Hematopoietic multipotent progenitor cell treated with erythropoietin and hydrocortisone succinate and interleukin-3 and kit ligand, for 6 days (in vitro differentiated cells): Measurements from ENCODE around the gene CEBPG.

ENCODE experiments used
- DNase-seq: peaks from one replicate; pipeline ENCODE4 v3.0.0-alpha.2; 2015

CEBPG gene

GRCh38 chr19:33373453-33374235 is at the start of gene CEBPG:
CEBPG (plus strand) TSS chr19:33373709; CDS start chr19:33379240, 5,531 bp downstream.
- peak; percentile 89 for DNase-seq

- DNase-seq: no peak
These were observed 48.9 kb upstream of the CEBPG start for GRCh38 chr19:33324628-33325027.

- no peak for DNase-seq
These were observed 47.6 kb upstream of the CEBPG start for GRCh38 chr19:33325920-33326319.

GRCh38 chr19:33329060-33329459 is 44.4 kb upstream of the CEBPG start:
- DNase-seq: no peak

- DNase-seq: no peak
These were observed 43.8 kb upstream of the CEBPG start for GRCh38 chr19:33329736-33330135.

GRCh38 chr19:33332248-33332647 is 41.3 kb upstream of the CEBPG start:
- peak; percentile 56 for DNase-seq

GRCh38 chr19:33333151-33333550 is 40.4 kb upstream of the CEBPG start:
- DNase-seq: no peak

GRCh38 chr19:33333642-33334041 is 39.9 kb upstream of the CEBPG start:
- DNase-seq: no peak

GRCh38 chr19:33334271-33334670 is 39.2 kb upstream of the CEBPG start:
- no peak for DNase-seq

GRCh38 chr19:33335446-33335845 is 38.1 kb upstream of the CEBPG start:
- no peak for DNase-seq

- no peak for DNase-seq
These were observed 34.2 kb upstream of the CEBPG start for GRCh38 chr19:33339016-33339984.

GRCh38 chr19:33340991-33341390 is 32.5 kb upstream of the CEBPG start:
- DNase-seq: no peak

GRCh38 chr19:33343301-33343700 is 30.2 kb upstream of the CEBPG start:
- DNase-seq: no peak

GRCh38 chr19:33343859-33344572 is 29.5 kb upstream of the CEBPG start:
- DNase-seq: no peak

GRCh38 chr19:33344573-33344925 is 29.0 kb upstream of the CEBPG start:
- DNase-seq: no peak

- DNase-seq: no peak
These were observed 28.3 kb upstream of the CEBPG start for GRCh38 chr19:33345163-33345562.

- DNase-seq: no peak
These were observed 26.8 kb upstream of the CEBPG start for GRCh38 chr19:33346665-33347064.

- DNase-seq: no peak
These were observed 26.2 kb upstream of the CEBPG start for GRCh38 chr19:33347300-33347699.

- no peak for DNase-seq
These were observed 25.1 kb upstream of the CEBPG start for GRCh38 chr19:33348301-33349010.

- DNase-seq: no peak
These were observed 23.9 kb upstream of the CEBPG start for GRCh38 chr19:33349319-33350289.
